HG02571 (cell line): ENCODE results near the gene ARHGAP10.
"Not testable (repeated sequence)": the region's sequence is repeated elsewhere in the genome, so short reads cannot be mapped to it uniquely, and the experiment has no call there.

Experiments
- ATAC-seq: cut with Tn5 transposase; IDR thresholded peaks from one replicate; pipeline ENCODE4 v1.9.1; 2021; ENCODE audit warnings: mild to moderate bottlenecking, moderate library complexity; ENCODE audit not compliant: unreplicated experiment

Gene ARHGAP10

GRCh38 chr4:148078061-148078460, 346.2 kb downstream of the ARHGAP10 start:
- ATAC-seq = no peak

- ATAC-seq = no peak
These were observed 348.1 kb downstream of the ARHGAP10 start for GRCh38 chr4:148079961-148080360.

DNA sequence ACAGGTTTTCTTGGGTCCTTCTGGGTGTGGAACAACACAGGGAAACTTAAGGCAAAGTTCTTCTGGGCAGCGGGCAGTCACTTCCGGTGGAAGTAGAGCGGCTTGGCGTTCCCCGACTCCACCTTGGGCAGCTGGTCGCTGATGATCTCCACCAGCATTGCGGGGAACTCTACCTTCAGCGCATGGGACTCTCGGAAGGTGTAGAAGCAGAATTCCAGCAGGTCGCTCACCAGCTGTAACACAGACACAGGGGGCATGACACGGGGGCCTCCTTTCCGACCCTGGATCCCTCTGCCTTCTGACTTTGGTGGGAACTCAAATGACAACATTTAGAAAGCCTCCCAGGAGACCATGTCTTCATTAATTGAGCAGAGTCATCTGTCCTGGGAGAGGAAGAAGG, 349.4 kb downstream of the ARHGAP10 start:
- ATAC-seq = no peak

GRCh38 chr4:148081745-148082144, 349.9 kb downstream of the ARHGAP10 start:
- ATAC-seq = no peak

- not testable (repeated sequence) for ATAC-seq
These were observed 351.2 kb downstream of the ARHGAP10 start for GRCh38 chr4:148083073-148083472.

DNA sequence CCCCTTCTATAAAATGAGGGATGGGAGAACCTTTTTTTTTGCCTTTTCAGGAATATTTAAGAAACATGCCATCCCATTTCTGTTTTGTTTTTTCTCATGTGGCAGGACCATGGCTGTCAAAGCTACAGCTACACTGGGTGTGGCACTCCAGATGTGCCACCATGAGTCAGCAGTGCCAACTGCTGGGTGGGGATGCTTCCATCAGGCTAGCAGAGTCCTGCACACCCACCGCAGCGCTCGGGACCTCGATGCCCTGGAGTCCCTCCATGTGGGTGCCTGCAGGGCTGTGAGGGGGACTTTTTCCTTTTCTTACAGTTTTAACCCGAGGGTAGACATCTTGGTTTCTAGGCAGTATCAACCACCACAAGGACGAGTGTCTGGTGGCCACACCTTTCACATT, 357.7 kb downstream of the ARHGAP10 start:
- ATAC-seq = no peak

GRCh38 chr4:148090029-148090428, 358.1 kb downstream of the ARHGAP10 start:
- no peak for ATAC-seq

GRCh38 chr4:148090503-148091476, 358.9 kb downstream of the ARHGAP10 start:
- ATAC-seq = no peak

DNA sequence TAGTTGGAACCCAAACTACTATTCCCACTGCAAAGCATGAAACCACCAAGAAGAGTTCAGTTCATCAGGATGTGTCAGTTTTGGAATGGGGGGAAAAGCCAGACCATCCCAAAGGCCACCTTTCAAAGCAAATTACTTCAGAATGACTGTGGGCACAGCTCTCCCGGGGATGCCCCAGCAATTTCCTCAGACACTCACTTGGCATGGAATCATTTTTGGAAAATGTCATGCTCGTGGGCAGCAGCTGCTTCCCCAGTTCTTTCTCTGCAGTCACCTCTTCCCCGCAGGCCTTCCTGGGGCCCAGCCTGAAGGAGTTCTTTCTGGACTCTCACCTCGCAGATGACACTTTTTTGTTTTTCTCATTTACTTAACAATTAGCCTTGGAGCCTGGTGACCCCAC, 360.0 kb downstream of the ARHGAP10 start:
- no peak for ATAC-seq

GRCh38 chr4:148092316-148093014, 360.6 kb downstream of the ARHGAP10 start:
- no peak for ATAC-seq

DNA sequence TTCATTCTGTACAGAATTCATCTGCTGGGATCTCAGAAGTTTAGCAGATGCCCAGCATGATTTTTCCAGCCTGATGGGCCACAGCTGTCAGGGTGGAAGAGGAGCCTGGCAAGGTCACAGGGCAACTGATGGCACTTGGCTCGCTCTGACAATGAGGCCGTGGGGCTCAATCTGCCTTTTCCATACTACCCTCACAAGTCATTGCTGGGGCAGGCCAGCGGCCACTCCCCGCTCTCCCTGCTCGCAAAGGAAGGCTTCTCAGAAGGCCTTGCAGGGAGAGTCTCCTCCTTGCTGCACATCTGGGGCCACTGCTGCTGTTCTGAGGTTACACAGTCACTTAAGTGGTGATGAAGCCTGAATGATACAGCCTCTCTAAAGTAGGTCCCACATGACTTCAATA, 361.2 kb downstream of the ARHGAP10 start:
- no peak for ATAC-seq

GRCh38 chr4:148094149-148094548, 362.3 kb downstream of the ARHGAP10 start:
- no peak for ATAC-seq

DNA sequence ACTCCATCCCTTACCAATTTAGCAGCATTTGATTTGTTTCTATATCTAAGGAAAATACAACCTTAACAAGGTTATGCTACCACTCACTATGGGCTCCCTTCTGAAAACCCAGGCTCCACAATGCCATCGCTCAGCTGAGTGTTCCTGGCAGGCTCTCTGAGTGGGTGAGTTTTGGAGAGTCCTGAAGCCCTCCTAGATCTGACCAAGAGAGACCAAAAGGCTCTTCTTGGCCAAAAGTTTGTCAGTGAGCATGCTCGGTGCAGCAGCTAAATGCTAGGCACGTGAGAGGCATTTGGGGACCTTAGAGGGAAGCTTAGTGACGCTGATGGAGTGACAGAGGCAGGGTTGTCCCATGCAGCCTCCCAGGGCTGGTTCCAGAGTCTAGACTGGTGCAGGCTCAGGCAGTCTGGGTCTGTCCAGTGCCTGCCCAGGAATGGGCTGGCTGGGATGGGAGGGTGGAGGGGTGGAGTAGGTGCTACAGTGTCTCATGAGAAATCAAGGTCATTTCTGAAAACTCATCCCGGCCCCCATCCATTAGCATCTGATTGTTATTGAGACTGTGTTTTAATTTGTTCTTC, 363.5 kb downstream of the ARHGAP10 start:
- ATAC-seq = no peak

GRCh38 chr4:148097801-148098200, 365.9 kb downstream of the ARHGAP10 start:
- no peak for ATAC-seq

- ATAC-seq = no peak
These were observed 369.3 kb downstream of the ARHGAP10 start for GRCh38 chr4:148101235-148101634.

DNA sequence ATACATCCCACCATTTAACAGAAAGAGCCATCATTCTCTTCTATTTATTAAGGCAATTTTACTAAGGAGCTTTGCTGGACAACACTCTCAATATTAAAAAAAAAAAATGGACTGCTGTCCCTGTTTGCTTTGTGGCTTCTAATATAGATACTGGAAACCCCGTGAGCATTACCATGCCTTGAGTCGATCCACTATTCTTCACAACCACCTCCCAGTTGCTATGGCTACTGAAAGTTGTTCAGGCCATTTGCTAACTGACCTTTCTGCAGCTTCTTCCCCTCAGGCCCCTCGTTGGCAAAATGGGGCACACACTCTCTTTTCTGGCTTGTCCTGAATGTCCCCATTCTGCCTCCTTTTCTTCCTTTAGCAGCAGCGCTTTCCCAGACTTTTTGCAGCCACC, 369.9 kb downstream of the ARHGAP10 start:
- ATAC-seq = no peak

DNA sequence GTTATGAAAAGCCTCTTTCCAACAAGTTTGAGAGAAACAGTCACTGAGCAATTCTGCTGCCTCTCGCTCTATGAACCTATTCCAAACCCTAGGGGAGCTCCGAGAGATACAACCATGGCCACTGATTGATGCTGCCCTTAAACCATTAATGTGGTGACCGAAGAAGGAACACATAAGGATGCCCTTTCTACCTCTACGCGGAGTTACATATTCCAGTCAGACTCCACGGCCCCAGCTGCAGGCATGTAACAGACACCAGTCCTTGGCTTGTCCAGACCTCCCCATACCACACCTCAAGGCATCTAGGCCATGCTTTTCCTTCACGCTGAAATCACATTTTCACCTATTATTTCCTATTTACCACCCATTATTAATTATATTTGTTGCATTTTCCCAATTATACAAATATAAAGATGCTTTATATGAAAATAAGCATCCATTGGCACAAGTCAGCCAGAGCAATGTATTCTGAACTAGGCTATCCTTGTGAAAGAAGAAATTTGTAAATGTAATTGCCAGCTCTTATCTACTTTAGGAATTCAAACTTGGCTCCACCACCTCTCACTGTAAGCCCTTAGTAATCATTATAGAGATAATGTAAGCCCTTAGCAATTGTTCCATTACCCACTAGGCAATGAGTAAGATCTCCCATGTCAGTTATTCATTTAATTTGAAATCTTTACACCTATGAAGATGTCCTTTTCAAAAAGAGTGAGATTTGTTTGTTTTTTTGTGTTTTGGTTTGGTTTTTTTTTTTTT, 371.9 kb downstream of the ARHGAP10 start:
- no peak for ATAC-seq

DNA sequence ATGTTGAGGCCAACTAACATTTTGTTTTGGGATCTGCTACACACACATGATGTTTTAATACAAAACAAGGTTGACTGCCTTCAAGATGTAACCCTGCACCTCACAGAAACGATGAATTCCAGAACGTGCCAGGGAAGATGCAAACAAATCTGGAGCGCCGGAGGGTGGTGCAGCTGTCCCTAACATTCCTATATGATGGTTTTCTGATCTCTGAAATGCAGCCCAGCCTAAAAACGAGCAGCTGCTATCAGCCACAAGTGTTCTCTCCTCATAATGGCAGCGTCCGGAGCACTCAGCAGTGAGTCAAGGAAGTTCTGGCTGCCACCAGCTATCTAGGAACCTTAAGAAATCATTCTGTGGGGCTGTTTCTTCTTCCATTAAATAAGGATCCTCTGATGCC, 376.9 kb downstream of the ARHGAP10 start:
- no peak for ATAC-seq

DNA sequence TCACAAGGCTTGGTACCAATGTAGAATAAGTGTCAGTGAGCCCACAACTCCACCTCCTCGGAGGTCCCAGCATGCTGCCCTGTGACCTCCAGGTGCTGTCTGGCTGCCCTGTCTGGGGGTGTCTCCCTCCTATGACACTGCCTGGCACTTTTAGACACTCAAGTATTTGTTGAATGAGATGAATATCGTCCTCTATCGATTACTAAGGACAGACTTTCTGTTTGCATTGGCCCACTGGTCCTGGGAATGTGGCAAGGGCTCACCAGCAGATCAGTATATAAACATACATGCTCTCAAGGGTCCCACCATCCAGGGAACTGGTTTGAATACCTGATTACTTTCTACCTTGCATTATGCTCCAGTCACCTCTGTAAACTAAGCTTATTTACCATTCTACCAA, 377.3 kb downstream of the ARHGAP10 start:
- no peak for ATAC-seq

- ATAC-seq = no peak
These were observed 378.3 kb downstream of the ARHGAP10 start for GRCh38 chr4:148110169-148110568.
